GM10847 (cell line): ENCODE measurements around the gene SYVN1.
A peak's percentile ranks its signal among the peaks of the same experiment; 100 is the strongest.

Experiments
- POLR2A ChIP-seq: IDR thresholded peaks from 2 replicates; pipeline ENCODE4 v1.6.1; 2011; ENCODE audit not compliant: insufficient read length; ENCODE audit errors: extremely low read depth

SYVN1 gene

DNA sequence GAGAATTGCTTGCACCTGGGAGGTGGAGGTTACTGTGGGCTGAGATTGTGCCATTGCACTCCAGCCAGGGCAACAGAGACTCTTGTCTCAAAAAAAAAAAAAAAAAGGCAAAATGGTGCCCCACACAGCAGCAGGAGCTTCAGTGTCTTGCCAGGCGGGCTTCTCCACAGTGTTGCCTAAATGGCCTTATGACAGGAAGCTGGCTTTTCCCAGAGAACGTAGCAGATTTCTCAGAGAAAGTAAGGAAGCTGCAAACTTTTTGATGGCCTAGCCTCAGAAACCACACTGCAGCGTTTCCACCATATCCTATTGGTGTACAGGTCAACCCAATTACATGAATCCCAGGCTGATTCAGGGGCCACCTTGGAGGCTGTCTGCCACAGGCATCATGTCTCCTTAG lies 23.0 kb upstream of the SYVN1 start:
- no peak for TF ChIP-seq POLR2A

DNA sequence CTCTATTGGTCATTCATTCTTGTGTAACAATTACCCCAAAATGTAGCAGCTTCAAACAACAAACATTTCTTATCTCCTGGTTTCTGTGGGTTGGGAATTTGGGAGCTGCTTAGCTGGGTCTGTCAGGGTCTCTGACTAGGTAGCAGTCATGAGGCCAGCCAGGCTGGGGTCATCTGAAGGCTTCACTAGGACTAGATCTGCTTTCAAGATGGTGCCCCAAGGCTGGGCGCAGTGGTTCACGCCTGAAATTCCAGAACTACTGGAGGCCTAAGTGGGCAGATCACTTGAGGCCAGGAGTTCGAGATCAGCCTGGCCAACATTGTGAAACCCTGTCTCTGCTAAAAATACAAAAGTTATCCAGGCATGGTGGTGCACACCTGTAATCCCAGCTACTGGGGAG lies 22.6 kb upstream of the SYVN1 start:
- TF ChIP-seq POLR2A = no peak

GRCh38 chr11:65156256-65156655 lies 21.9 kb upstream of the SYVN1 start:
- no peak for TF ChIP-seq POLR2A

DNA sequence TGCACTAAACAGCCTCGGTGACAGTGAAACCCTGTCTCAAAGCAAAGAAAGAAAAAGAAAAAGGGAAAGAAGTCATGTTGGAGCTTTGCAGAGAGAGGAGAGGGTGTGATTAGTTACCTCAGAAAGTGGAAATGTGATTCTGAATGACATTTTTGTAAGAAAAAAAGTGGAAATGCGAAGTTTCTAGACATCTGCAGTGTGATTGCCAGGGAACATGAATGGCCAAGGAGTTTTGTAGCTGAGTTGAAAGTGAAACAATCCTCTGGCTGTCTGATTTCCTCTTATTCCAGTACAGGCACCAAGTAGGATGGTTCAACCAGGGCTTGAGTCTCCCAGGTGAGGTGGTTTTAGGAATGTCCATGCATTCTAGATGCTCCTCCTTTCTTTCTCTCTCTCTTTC lies 17.8 kb upstream of the SYVN1 start:
- no peak for TF ChIP-seq POLR2A

DNA sequence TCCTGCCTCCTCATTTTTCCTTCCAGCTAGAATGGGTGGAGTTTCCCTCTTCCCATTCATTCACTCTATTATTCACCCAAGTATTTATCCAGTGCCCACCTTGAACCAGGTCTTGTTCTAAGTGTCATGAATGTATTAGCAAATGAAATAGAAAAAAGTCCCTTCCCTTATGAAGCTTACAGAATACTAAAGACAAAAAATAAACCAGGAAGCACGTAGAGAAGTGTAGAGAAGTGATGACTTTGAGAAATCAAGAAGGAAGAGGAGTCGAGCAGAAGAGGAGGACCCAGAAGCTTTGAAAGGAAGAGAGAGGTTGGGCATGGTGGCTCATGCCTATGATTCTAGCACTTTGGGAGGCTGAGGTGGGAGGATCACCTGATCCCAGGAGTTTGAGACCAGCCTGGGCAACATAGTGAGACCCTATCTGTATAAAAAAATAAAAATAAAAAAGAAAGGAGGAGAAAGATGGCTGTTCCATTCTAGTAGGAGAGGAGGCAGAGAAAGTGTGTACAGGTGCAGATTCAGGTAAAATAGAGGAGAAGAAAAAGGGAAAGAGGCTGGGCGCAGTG lies 17.1 kb upstream of the SYVN1 start:
- no peak for TF ChIP-seq POLR2A

DNA sequence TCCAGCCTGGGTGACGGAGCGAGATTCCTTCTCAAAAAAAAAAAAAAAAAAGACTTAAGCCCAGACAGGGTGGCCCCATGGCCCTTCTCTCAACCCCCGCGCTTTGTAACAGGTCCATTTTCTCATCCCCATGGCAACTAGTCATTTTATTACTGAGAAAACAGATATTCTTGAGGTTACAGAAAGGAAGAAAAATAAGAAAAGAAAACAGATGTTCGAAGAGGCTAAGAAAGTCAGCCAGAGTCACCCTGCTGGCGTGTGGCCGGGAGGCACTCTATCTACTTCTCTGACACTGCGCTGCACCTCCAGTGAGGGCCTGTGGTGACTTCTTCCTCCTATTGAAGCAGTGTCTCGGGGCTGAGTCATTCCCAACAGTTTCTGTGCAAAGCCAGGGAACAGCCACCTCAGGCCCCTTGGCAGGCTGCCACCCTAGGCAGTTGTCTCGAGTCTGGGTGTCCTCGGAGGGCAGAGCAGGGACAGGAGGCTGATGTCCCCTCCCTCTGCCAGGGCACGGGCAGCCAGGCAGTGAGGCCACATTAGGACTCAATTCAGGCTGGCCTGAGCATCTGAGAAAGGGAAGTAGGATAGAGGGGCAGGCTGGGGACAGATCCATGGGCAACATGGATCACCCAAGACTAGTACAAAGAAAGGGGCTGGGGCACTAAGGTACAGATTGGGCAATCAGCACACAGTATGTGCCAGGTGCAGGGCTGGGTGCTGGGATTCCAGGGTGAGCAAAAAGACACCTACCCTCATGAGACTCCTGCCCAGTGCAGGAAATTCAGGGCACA lies 16.4 kb upstream of the SYVN1 start:
- TF ChIP-seq POLR2A = no peak

DNA sequence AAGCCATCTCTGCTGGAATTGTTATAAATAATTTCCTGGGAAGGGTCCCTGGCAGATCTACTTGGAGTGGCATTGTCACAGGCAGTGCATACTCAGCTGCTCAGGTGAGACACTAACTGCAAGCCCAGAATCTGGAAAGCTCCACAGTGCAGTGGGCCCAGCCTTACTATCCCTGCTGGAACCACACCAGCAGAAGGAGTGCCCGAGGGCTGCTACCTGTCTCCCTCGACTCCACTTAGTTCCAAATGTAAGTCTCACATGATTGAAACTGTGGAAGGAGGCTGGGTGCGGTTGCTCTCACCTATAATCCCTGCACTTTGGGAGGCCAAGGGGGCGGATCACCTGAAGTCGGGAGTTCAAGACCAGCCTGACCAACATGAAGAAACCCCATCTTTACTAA lies 14.3 kb upstream of the SYVN1 start:
- TF ChIP-seq POLR2A = no peak

GRCh38 chr11:65147352-65148075 lies 13.2 kb upstream of the SYVN1 start:
- TF ChIP-seq POLR2A = no peak

DNA sequence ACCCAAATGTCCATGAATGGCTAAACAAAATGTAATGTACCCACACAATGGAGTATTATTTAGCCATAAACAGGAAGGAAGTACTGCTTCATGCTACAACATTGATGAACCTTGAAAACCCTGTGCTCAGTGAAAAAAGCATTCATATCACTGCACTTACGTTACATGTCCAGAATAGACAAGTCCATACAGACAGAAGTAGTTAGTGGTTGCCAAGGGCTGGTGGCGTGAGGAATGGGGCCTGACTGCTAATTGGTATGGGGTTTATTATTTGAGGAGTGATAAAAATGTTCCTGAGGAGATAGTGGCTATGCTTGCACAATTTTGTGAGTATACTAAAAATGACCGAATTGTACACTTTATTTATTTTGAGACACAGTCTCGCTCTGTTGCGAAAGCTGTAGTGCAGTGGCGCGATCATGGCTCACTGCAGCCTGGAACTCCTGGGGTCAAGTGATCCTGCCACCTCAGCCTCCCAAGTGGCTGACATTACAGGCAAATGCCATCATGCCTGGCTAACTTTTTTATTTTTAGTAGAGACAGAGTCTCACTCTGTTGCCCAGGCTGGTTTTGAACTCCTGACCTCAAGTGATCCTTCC lies 7.7 kb upstream of the SYVN1 start:
- TF ChIP-seq POLR2A = no peak

DNA sequence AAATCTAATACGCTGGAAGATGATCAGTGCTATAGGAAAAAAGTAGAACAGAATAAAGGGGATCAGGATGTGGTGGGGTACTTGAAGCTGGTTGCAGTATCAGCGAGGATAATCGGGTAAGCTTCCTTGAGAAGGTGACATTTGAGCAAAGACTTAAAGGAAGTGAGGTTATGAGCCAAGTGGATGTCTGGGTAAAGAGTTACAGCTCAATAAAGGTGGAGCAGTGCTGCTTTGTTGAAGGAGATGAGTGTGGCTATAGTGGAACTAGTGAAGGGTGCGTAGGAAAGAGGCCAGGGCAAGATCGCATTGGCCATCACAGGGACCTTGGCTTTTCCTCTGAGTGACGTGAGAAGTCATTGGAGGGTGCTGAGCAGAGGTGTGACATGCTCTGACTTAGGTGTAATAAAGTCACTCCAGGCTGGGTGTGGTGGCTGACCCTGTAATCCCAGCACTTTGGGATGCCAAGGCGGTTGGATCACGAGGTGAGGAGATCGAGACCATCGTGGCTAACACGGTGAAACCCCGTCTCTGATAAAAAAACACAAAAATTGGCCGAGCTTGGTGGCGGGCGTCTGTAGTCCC lies 2.3 kb upstream of the SYVN1 start:
- no peak for TF ChIP-seq POLR2A

- no peak for TF ChIP-seq POLR2A
These were observed 1.4 kb upstream of the SYVN1 start for GRCh38 chr11:65135633-65136145.

DNA sequence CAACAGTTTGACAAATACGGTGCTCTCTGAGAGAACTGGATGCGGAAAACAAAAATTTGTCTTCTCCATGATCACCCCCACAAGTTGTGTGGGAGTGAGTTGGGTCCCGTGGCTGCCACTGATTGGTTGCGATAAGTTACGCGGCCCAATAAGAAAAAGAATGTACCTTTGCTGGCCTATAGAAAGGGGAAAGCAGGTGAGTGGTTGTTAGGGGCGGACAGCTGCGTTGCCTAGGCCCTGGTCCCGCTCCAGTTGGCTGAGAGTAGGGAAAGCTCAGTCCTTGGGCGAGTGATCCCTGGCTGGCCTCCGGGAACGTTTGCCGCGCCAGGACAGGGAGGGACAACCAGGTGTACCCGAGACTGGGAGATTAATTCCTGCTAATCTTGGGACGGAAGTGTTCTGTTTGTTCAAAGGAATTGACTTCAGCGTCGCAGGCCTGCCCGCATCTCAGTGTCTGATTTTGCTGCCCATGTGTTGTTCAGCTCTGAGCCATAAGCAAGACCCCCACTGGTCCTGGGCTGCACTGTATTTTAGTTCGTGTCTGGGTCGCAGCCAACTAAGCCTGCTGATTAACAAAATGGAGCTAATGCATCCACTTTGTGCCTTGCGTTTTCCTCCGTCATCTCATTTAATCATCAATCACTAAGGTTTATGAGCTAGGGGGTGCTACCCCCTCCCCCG lies 773 bp upstream of the SYVN1 start:
- peak; percentile 66 for TF ChIP-seq POLR2A

- no peak for TF ChIP-seq POLR2A
These were observed 595 bp downstream of the SYVN1 start for GRCh38 chr11:65133724-65134123.

- peak; percentile 42 for TF ChIP-seq POLR2A
These were observed 1.2 kb downstream of the SYVN1 start for GRCh38 chr11:65132988-65133700.
